ENCODE data around the gene MMP2.

MMP2 gene

DNA sequence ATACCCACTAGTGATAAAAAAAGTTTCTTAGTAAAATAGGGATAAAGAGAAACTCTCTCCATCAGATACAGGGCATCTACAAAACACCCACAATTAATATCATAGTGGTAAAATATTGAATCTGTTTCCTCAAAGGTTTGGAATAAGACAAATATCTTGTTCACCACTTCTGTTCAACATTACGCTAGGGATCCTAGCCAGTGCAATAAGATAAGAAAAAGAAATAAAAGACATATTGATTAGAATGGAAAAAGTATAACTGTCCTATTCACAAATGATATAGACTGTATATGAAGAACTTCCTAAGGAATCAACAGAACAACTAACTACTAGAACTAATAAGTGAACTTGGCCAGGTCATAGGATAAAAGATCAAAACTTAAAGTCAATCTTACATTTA, 42.8 kb downstream of the MMP2 start:
- DNase-seq: no peak

DNA sequence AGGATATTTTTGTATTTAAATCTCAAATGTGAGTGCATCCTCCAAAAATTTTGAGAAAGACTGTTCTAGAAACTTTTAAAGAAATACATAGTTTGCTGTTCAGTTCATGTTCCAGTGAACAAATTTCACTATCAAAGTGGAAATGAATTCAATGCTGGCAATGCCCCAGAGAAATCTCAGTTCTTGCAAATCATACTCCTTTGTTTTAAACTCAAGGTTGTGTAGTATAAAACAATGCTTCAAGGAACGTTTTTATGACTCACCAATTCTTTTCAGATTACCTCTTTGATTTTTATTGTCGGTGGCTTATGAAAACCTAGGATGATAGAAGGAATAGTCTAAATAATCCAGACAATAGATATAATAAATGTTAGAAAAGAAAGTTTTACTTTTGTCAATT, 47.4 kb downstream of the MMP2 start:
- no peak for DNase-seq

DNA sequence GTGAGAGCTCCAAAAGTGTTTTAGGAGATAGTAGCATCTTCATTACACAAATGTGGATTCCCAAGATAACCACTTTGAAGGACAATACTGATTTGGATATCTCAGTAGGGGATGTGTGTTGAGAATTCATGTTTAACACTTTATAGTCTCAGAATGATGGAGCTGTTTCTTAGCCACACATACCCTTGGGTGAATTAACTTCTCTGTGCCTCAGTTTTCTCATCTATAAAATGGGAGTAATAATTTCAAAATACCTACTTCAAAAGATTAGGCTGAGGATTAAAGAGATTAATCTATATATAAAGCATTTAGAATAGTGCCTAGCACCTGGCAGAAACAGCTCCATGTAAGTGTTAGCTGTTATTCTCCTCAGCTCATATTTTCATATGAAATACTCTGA, 48.9 kb downstream of the MMP2 start:
- DNase-seq: no peak

DNA sequence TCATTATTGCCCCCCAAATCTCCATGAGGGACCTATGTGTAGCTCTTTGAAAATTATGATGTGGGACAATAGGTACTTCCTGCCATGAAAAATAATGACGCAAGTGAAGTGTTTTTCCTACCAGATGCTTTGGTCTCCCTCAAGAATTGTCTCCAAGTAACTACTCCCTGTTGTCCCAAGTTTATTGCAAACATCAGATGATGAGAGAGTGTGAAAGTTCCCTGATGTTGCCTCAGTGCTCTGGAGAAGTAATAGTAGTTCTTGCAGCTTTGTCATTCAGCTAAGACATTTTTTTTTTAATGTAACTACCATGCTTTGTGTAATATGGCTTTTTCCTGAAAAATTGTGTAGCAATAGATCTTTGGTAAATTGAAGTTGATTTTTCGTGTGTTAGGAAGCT, 50.0 kb downstream of the MMP2 start:
- DNase-seq: no peak

DNA sequence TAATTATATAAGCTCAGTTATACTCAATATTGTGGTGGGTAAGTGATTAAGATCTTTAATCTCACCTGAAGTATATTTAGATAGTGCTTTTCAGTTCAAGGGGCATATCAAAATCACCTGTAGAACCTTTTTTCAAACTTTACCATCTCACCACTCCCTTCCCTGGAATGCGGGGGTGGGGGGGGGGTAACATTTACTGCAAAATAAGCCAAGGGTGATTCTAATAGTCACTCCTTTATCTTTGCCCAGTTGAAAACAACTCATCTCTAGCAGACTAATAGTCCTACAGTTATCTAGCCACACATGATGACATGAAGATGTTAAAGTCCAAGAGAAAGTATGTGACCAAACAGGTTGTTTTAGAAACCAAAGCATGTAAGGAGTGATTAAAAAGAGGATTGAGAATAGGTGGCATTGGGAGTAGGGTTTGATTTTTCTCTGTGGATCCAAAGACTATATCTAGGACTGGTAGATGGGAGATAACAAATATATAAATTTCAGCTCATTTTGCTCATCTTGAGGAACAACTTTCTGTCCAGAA, 51.4 kb downstream of the MMP2 start:
- no peak for DNase-seq

DNA sequence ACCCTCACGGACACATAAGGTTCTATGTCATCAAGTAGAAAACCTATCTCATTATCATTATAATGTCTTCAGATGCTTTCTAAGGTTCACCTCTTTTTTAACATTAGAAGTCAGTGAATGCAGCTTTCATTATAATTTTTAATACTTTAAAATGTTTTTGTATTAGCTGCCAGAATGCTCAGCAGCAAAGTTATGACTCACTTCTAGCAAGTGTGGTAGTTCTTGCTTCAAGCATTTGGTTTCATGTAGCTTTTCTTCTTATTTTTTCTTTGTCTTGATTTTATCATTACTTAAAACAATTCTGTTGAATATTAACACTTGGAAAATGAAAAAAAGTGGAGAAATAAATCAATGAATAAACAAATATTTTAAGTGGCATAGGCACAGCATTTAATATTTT, 53.2 kb downstream of the MMP2 start:
- DNase-seq: no peak

DNA sequence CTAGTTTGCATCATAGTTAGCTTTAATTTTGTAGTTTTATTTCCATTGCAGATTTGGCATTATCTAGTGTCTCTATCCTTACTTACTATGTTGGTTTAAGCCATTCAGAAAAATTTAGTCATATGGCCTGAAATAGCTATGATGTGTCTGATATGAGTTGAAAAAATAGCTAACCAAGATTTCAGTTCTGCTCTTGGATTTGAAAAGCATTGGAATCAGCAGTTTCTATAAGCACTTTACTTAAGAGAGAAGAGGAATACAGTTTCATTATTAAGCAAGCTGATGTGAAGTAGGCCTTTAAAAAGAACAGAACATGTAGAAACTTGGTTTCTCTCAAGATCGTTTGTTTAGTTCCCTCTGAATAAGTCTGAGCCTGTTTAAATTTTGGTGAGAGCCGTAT, 55.8 kb downstream of the MMP2 start:
- DNase-seq: no peak

DNA sequence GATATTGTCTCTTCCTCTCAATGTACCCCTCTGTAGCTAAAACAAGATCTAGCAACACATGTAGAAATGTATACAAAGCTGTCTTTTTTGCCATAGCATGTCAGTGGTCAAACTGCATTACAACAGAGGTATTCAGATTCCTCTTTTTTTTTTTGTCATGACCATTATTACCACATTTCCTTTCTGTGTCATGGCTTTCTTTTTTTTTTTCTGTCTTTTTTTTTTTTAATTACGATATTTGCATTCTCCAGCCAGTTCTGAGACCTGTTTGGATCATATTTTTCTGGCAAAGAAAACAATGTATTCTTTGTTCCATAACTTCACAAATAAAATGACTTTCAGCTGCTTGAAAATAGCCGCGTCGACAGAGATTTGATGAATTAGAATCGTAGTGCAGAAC, 60.1 kb downstream of the MMP2 start:
- no peak for DNase-seq

DNA sequence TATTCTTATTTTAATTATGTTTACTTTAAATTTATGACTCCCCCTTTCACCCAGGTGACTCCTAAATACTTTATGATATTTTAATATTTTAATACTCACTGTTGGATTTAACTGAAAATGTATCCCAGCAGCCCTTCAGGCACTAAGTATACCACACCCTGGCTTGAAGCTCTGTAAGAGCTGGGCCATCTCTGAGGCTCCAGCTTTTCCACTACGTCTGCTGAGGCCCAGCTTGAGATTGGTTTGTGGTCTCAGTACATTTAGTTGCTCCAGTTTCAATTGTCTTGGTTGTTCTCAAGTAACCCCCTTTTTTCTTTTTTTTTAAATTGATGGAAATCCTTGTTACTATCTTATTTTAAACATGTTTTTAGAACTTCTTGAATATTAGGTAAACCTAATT, 60.5 kb downstream of the MMP2 start:
- no peak for DNase-seq

DNA sequence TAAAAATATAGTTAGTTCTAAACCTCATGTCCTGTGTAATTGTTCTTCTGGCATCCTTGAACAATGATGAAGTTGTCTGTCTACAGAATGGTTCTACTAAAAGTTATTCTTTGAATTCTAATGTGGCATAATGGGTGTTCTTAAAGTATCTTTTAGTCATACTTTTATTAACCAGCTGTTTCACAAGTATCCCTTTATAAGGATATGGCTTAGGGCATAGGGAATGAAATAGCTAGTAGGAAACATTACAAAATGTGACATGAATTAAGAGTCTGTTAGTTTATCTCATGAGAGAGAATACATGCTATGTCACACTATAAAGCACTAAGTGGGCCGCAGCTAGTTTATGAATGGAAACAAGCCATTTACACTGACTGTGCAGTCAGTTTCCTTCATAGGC, 61.2 kb downstream of the MMP2 start:
- no peak for DNase-seq

DNA sequence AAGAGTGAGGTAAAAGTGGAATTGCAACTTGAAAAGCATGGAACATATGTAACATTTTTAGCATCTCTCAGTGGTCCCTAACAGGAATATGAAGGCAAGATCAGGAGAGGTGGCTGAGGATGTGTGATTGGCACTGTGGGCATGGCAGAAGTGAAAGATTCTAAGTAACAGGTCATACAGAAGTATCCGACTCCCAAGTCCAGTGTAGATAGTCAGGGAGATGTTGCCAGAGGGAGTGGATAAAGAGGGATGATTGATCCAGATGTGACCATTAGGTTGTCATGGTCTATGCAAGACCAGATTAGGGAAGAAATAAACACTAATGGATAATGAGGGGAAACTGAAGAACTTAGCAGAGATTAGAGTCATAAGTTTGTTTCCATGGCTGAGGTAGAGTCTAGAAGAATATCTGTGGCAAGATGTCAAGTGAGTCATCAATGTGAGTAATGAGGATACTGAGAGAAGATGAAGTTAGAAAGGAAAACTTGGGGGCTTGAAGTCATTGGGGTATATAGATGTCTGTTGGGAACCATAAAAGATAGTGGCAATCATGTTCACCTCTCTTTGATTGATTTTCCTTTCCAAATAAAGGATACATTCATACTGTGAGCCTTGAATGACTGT, 63.6 kb downstream of the MMP2 start:
- DNase-seq: no peak

DNA sequence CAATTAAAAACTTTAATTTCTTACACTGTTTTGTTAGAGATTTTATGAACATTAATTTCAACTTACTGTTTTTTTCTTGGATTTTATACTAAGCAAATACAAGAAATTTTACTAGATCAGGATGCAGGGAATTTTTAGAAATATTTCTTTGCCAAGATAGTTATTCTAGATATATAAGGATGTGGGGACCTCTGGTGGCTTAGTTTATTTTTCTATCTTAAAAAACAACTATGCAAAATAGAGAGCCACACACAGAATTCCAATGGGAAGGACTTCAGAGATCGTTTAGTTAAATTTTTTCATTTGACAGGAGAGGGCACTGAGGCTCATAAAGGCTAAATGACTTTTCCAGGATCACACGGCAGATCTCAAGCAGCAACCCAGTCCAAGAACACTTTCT, 64.5 kb downstream of the MMP2 start:
- no peak for DNase-seq

DNA sequence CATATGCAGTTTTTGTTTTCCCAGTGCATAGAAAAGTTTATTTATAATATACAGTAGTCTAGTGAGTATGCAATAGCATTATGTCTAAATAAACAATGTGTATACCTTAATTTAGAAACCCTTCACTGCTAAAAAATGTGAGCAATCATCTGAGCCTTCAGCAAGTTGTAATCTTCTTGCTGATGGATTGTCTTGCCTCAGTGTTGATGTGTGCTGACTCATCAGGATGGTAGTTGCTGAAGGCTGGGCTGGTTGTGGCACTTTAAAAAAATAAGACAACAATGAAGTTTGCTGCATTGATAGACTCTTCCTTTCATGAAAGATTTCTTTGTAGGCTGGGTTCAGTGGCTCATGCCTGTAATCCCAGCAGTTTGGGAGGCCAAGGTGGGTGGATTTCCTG, 73.6 kb downstream of the MMP2 start:
- DNase-seq: no peak

DNA sequence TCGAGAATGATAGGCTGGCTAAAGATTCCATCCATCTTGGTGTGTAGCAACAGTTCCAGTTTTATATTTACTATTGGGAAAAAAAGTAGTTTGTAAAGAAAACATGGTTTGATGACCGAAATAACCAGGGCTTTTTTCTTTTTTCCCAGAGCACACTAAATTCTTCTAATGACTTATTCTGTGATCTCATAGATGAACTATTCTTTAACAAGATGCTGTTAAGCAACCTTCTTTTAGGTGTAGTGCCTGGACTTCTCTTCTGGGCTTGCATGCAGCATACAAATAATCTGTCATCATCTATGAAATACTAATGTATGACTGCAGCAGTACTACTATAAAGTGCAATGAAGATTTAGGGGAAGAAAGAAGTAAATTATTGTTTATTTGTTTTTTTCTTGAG, 76.4 kb downstream of the MMP2 start:
- DNase-seq: no peak
